MCF 10A (cell line): ENCODE data around the gene DCUN1D3. TPM values are rescaled to one million over a fixed set of nuclear protein-coding genes. Genes with fewer than 3 reads are reported as not detected.

Experiments
- BruUV-seq: library from RNA; stranded (reverse); fragments of 400-500 nt; replicated peaks from 2 replicates; lab custom pipeline; 2021; lab: Mats Ljungman, UMichigan
- CTCF ChIA-PET: fragments of 300-600 bp; sonication (Branson Sonifier 250); formaldehyde crosslinking; extraction: SDS; loops from one replicate; lab custom pipeline; 2021; ENCODE audit warnings: antibody characterized with exemption, inconsistent platforms; lab: Yijun Ruan, JAX
- POLR2A ChIA-PET: fragments of 300-600, 350-650 bp; sonication (Branson Sonifier 250); formaldehyde crosslinking; extraction: SDS; loops from one replicate; lab custom pipeline; 2020; ENCODE audit warnings: antibody characterized with exemption, inconsistent platforms; lab: Yijun Ruan, JAX
- DNase-seq: peaks from one replicate; pipeline ENCODE4 v3.0.0-alpha.2; 2018; ENCODE audit not compliant: unreplicated experiment
- H3K27ac Mint-ChIP-seq: one replicate; pipeline ENCODE4 v1.8.0; 2022; ENCODE audit warnings: mild to moderate bottlenecking, low read depth, mixed read lengths; ENCODE audit not compliant: unreplicated experiment
- H3K27me3 Mint-ChIP-seq: one replicate; pipeline ENCODE4 v1.8.0; 2022; ENCODE audit warnings: mixed read lengths; ENCODE audit not compliant: insufficient read depth, unreplicated experiment
- H3K36me3 Mint-ChIP-seq: one replicate; pipeline ENCODE4 v1.8.0; 2022; ENCODE audit warnings: mild to moderate bottlenecking, moderate library complexity, mixed read lengths; ENCODE audit not compliant: insufficient read depth, unreplicated experiment
- H3K4me1 Mint-ChIP-seq: one replicate; pipeline ENCODE4 v1.8.0; 2022; ENCODE audit warnings: mixed read lengths; ENCODE audit not compliant: insufficient read depth, unreplicated experiment
- H3K4me3 Mint-ChIP-seq: one replicate; pipeline ENCODE4 v1.8.0; 2022; ENCODE audit warnings: mild to moderate bottlenecking, moderate library complexity, mixed read lengths; ENCODE audit not compliant: unreplicated experiment
- H3K9me3 Mint-ChIP-seq: one replicate; pipeline ENCODE4 v1.8.0; 2022; ENCODE audit warnings: mixed read lengths; ENCODE audit not compliant: unreplicated experiment
- CTCF ChIP-seq: fragments of 200-600 bp; IDR thresholded peaks from one replicate; pipeline ENCODE4 v1.8.0; 2022; ENCODE audit warnings: antibody characterized with exemption, mild to moderate bottlenecking; ENCODE audit not compliant: unreplicated experiment
- intact Hi-C: fragments of 100-400 bp; cut with micrococcal nuclease; formaldehyde crosslinking; loops from 2 replicates; pipeline ENCODE4 v1.14.1; 2022
- total RNA-seq: library from RNA; stranded (reverse); gene quantifications from 2 replicates; pipeline ENCODE4 v1.2.3, GENCODE V29; 2022

Gene DCUN1D3
- total RNA-seq, 1 experiment from 2014 or later: 31.7 TPM

DNA sequence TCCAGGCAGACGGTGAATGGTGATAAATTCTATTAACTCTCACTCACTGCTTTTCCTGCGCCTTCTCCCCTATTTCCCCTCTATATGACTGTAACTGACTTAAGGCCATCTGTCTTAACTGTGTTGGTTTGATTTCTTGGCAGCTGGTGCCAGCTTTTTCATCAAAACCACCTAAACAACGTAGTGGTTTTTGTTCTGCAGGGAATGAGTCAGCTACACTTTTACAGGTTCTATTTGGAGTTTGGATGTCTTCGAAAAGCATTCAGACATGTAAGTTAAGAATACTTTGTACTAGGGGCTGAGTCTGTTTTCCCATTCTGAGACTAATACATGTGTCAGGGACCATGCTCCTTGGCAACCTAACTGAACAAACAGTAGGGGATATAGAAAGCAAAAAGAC, 85.4 kb downstream of the DCUN1D3 start:
- no peak overlapping the region for H3K27ac Mint-ChIP-seq
- no TSS peak for BruUV-seq

GRCh38 chr16:20812510-20812909, 87.6 kb downstream of the DCUN1D3 start:
- no peak overlapping the region for H3K4me3 Mint-ChIP-seq
- DNase-seq: no peak
- H3K4me1 Mint-ChIP-seq: peaks cover 6% of the 10 kb centered on the region
- no peaks in the 10 kb centered on the region for H3K27me3 Mint-ChIP-seq
- no peaks in the 10 kb centered on the region for H3K9me3 Mint-ChIP-seq
- intact Hi-C loops: no loop called here
- ChIA-PET CTCF (interaction anchor here (0.5 to 1.4 kb wide), 6 partner anchors 7 to 500 kb away, joined by 3 to 7 read pairs (median 3); no protein-coding TSS in a partner anchor), POLR2A (interaction anchor here (0.5 to 1.7 kb wide), 3 partner anchors 37 to 466 kb away, joined by 3 to 5 read pairs (median 4); no protein-coding TSS in a partner anchor)
- no TSS peak for BruUV-seq
- no peak overlapping the region for H3K27ac Mint-ChIP-seq
- no peak for TF ChIP-seq CTCF
- no peaks in the 10 kb centered on the region for H3K36me3 Mint-ChIP-seq

More for the DNA sequence above, 85.4 kb downstream of the DCUN1D3 start:
- Mint-ChIP-seq H3K4me3 (no peak overlapping the region), H3K27me3 (no peaks in the 10 kb centered on the region), H3K9me3 (no peaks in the 10 kb centered on the region), H3K4me1 (peaks cover 6% of the 10 kb centered on the region), H3K36me3 (no peaks in the 10 kb centered on the region)
- DNase-seq: no peak
- CTCF ChIA-PET: interaction anchor here (0.6 to 2.6 kb wide), 4 partner anchors 9 to 201 kb away, joined by 3 to 12 read pairs (median 4); partner anchors contain the start of genes ERI2 and REXO5
- no peak for TF ChIP-seq CTCF
- POLR2A ChIA-PET: interaction anchor here (0.7 to 1.1 kb wide), 2 partner anchors 16 to 34 kb away, joined by 3 to 4 read pairs; no protein-coding TSS in a partner anchor
- intact Hi-C loops: no loop called here

DNA sequence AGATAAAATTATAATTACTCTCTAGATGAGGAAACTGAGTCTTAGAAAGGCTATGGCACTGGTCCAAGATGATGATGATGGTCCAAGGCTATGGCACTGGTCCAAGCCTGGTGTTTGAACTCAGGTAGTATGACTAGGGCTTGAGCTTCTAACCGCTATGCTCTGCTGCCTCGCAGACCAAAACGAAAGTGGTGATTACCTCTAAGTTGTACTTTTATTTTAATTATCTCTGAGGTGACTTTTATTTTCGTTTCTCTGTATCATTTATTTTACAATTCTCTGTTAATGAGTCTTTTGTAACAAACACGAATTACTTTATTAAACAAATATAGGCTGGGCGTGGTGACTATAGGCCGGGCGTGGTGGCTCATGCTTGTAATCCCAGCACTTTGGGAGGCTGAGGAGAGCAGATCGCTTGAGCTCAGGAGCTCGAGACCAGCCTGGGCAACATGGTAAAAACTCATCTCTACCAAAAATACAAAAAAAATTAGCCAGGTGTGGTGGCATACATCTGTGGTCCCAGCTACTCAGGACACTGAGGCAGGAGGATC, 88.2 kb downstream of the DCUN1D3 start:
- no peak overlapping the region for H3K27ac Mint-ChIP-seq
- no peak overlapping the region for H3K4me3 Mint-ChIP-seq
- H3K4me1 Mint-ChIP-seq: peaks cover 6% of the 10 kb centered on the region
- intact Hi-C loops: no loop called here
- no peaks in the 10 kb centered on the region for H3K36me3 Mint-ChIP-seq
- BruUV-seq: no TSS peak
- no peaks in the 10 kb centered on the region for H3K27me3 Mint-ChIP-seq
- DNase-seq: no peak
- H3K9me3 Mint-ChIP-seq: no peaks in the 10 kb centered on the region
- ChIA-PET CTCF (interaction anchor here (0.6 to 1.4 kb wide), 3 partner anchors 9 to 37 kb away, joined by 3 read pairs; no protein-coding TSS in a partner anchor), POLR2A (interaction anchor here (1.4 to 1.7 kb wide), 2 partner anchors 37 to 40 kb away, joined by 3 to 5 read pairs; no protein-coding TSS in a partner anchor)
- no peak for TF ChIP-seq CTCF

GRCh38 chr16:20807862-20808261, 92.3 kb downstream of the DCUN1D3 start:
- Mint-ChIP-seq H3K4me3 (peak overlapping the region; percentile 97), H3K4me1 (peaks cover 6% of the 10 kb centered on the region), H3K36me3 (peaks cover 11% of the 10 kb centered on the region), H3K9me3 (no peaks in the 10 kb centered on the region), H3K27ac (peak overlapping the region; percentile 93), H3K27me3 (no peaks in the 10 kb centered on the region)
- DNase-seq: no peak
- intact Hi-C loops: loop anchor here (2.0 to 5.0 kb wide), 3 partner anchors 45 to 349 kb away; partner anchors contain the start of genes DCUN1D3, LDAF1 and LYRM1
- no TSS peak for BruUV-seq
- TF ChIP-seq CTCF: no peak
- POLR2A ChIA-PET: interaction anchor here (0.7 to 4.4 kb wide), 4 partner anchors 10 to 493 kb away, joined by 3 to 33 read pairs (median 28); partner anchors contain the start of genes DCUN1D3 and LYRM1
- CTCF ChIA-PET: interaction anchor here (0.6 to 2.3 kb wide), 3 partner anchors 8 to 58 kb away, joined by 3 to 6 read pairs (median 4); no protein-coding TSS in a partner anchor
